ENCODE data around the gene PCSK7. TPM values are rescaled to one million over a fixed set of nuclear protein-coding genes. Genes with fewer than 3 reads are reported as not detected.
"Not testable (repeated sequence)": the region's sequence is repeated elsewhere in the genome, so short reads cannot be mapped to it uniquely, and the experiment has no call there.

PCSK7 gene
- total RNA-seq, 4 donors from 2014 or later = 39.8 to 78.1 (median 50.0) TPM

GRCh38 chr11:117187799-117188481 is 43.9 kb downstream of the PCSK7 start:
- TF ChIP-seq CTCF (IDR thresholded peaks at IDR 0.05) = no peak
- DNase-seq (ENCODE audit: low spot score) = peak; percentile 17
- ATAC-seq (ENCODE audit: low FRiP score) = no peak

- TF ChIP-seq CTCF (IDR thresholded peaks at IDR 0.05) = no peak
- DNase-seq (ENCODE audit: low spot score) (peak; percentile 14), ATAC-seq (ENCODE audit: low FRiP score) (no peak)
These were observed 44.5 kb downstream of the PCSK7 start for GRCh38 chr11:117187428-117187798.

- peak; percentile 11 for DNase-seq (ENCODE audit: low spot score)
- TF ChIP-seq CTCF (IDR thresholded peaks at IDR 0.05) = no peak
- no peak for ATAC-seq (ENCODE audit: low FRiP score)
These were observed 44.9 kb downstream of the PCSK7 start for GRCh38 chr11:117187007-117187406.

GRCh38 chr11:117186431-117186761 is 45.5 kb downstream of the PCSK7 start:
- ATAC-seq (ENCODE audit: low FRiP score) (no peak), DNase-seq (ENCODE audit: low spot score) (no peak)
- no peak for TF ChIP-seq CTCF (IDR thresholded peaks at IDR 0.05)

- DNase-seq (ENCODE audit: low spot score) (peak; percentile 21), ATAC-seq (ENCODE audit: low FRiP score) (no peak)
- TF ChIP-seq CTCF (IDR thresholded peaks at IDR 0.05) = no peak
These were observed 46.0 kb downstream of the PCSK7 start for GRCh38 chr11:117185736-117186430.

GRCh38 chr11:117183724-117184349 is 48.0 kb downstream of the PCSK7 start:
- no peak for ATAC-seq (ENCODE audit: low FRiP score)
- no peak for TF ChIP-seq CTCF (IDR thresholded peaks at IDR 0.05)
- peak; percentile 6 for DNase-seq (ENCODE audit: low spot score)

GRCh38 chr11:117183178-117183577 is 48.7 kb downstream of the PCSK7 start:
- ATAC-seq (ENCODE audit: low FRiP score); DNase-seq (ENCODE audit: low spot score): not testable (repeated sequence)
